ENCODE measurements around the gene PLB1.

- TF ChIP-seq CTCF (IDR thresholded peaks at IDR 0.05) (no peak), POLR2AphosphoS5 (IDR thresholded peaks at IDR 0.05; ENCODE audit: insufficient read depth in 1 of 2, low read depth in 1 of 2) (no peak)
Observed at GRCh38 chr2:28547906-28548600, 52.2 kb downstream of the PLB1 start.
